Keratinocyte (primary cell): ENCODE results near the gene ANTXR2. TPM values are rescaled to one million over a fixed set of nuclear protein-coding genes. Genes with fewer than 3 reads are reported as not detected.

ENCODE experiments used
- DNase-seq: peaks from one replicate; pipeline ENCODE4 v3.0.0-alpha.2; 2011; ENCODE audit warnings: low read depth, missing footprints, low spot score
- FAIRE-seq: peaks from 2 replicates; lab custom pipeline; 2011; peaks lifted over from hg19 to GRCh38; lab: Jason Lieb, UNC
- H2AFZ ChIP-seq: 2 replicates; pipeline ENCODE4 v1.6.0; 2012; ENCODE audit warnings: low read length, control low read depth, inconsistent platforms; ENCODE audit not compliant: control insufficient read depth
- H3K27ac ChIP-seq: 2 replicates; pipeline ENCODE4 v1.5.1; 2011; ENCODE audit warnings: low read length; ENCODE audit not compliant: control insufficient read depth, insufficient read depth
- H3K27me3 ChIP-seq: 3 replicates; pipeline ENCODE4 v1.6.0; 2011; ENCODE audit warnings: low read length; ENCODE audit not compliant: control insufficient read depth, insufficient read depth; ENCODE audit errors: extremely low read depth
- H3K36me3 ChIP-seq, 2 experiments: 2 replicates in 1 of 2; 3 replicates in 1 of 2; pipeline ENCODE4 v1.5.1; 2011; ENCODE audit warnings: low read length in 2 of 2, mild to moderate bottlenecking in 1 of 2; ENCODE audit not compliant: control insufficient read depth in 2 of 2, insufficient read depth in 2 of 2; ENCODE audit errors: extremely low read depth in 1 of 2
- H3K4me1 ChIP-seq: 3 replicates; pipeline ENCODE4 v1.5.1; 2011; ENCODE audit warnings: low read length; ENCODE audit not compliant: control insufficient read depth, insufficient read depth; ENCODE audit errors: extremely low read depth
- H3K4me2 ChIP-seq: 3 replicates; pipeline ENCODE4 v1.6.0; 2011; ENCODE audit warnings: low read depth, low read length; ENCODE audit not compliant: control insufficient read depth, insufficient read depth; ENCODE audit errors: extremely low read depth
- H3K4me3 ChIP-seq, 3 experiments: fragments of 200-600 bp in 1 of 3; sonication (generic) in 1 of 3; 2 replicates in 2 of 3; 3 replicates in 1 of 3; pipeline ENCODE4 v1.5.1; 2011 to 2016; ENCODE audit warnings: low read length in 3 of 3, mild to moderate bottlenecking in 3 of 3, control low read depth in 2 of 3, inconsistent platforms in 1 of 3, low read depth in 1 of 3, mixed read lengths in 1 of 3, mixed run types in 1 of 3, moderate library complexity in 1 of 3; ENCODE audit not compliant: control insufficient read depth in 2 of 3, insufficient read depth in 2 of 3; ENCODE audit errors: extremely low read depth in 1 of 3
- H3K79me2 ChIP-seq: 2 replicates; pipeline ENCODE4 v1.6.0; 2012; ENCODE audit warnings: low read length; ENCODE audit not compliant: control insufficient read depth, insufficient read depth
- H3K9ac ChIP-seq: 3 replicates; pipeline ENCODE4 v1.6.0; 2011; ENCODE audit warnings: low read length; ENCODE audit not compliant: control insufficient read depth, insufficient read depth; ENCODE audit errors: extremely low read depth
- H3K9me1 ChIP-seq: 3 replicates; pipeline ENCODE4 v1.6.0; 2011; ENCODE audit warnings: low read length; ENCODE audit not compliant: control insufficient read depth, insufficient read depth; ENCODE audit errors: extremely low read depth
- H3K9me3 ChIP-seq: 2 replicates; pipeline ENCODE4 v1.5.1; 2012; ENCODE audit warnings: low read depth, low read length; ENCODE audit not compliant: control insufficient read depth
- H4K20me1 ChIP-seq: 3 replicates; pipeline ENCODE4 v1.6.0; 2011; ENCODE audit warnings: low read length; ENCODE audit not compliant: control insufficient read depth, insufficient read depth; ENCODE audit errors: extremely low read depth
- EZH2 ChIP-seq: IDR thresholded peaks from one replicate; pipeline ENCODE4 v1.6.1; 2012; ENCODE audit warnings: inconsistent platforms, mild to moderate bottlenecking, low read length, moderate library complexity
- dilution Hi-C: fragments of 300-500 bp; cut with MboI; formaldehyde crosslinking; loops from one replicate; pipeline ENCODE4 v1.7.0; 2020; ENCODE audit warnings: low sequenced_read_pairs; ENCODE audit not compliant: extremely low pct_ligation_motif_present
- polyA plus RNA-seq, 5 experiments: library from polyadenylated mRNA; depleted of rRNA in 3 of 5; stranded (reverse) in 3 of 5; stranded (forward) in 1 of 5; unstranded in 1 of 5; fragments of >200 nt; gene quantifications; 1 replicate in 1 of 5; 2 replicates in 3 of 5; 3 replicates in 1 of 5; pipeline versions ENCODE4 v1.2.1 to v1.2.3, GENCODE V29; 2011 to 2012; ENCODE audit warnings: missing spikeins in 2 of 5, low read depth in 1 of 5, low replicate concordance in 1 of 5
- TF ChIP-seq, protein P1 (sequence below), 3 experiments: IDR thresholded peaks in 1 of 3; conservative IDR thresholded peaks in 1 of 3; optimal IDR thresholded peaks in 1 of 3; 2 replicates in 2 of 3; 3 replicates in 1 of 3; pipeline versions ENCODE3 to v1.5.1; 2011; ENCODE audit warnings: low read length in 3 of 3, mild to moderate bottlenecking in 3 of 3, moderate library complexity in 2 of 3, control low read depth in 1 of 3, inconsistent platforms in 1 of 3; ENCODE audit not compliant: insufficient read depth in 2 of 3; ENCODE audit errors: extremely low read depth in 1 of 3

The ANTXR2 gene
- polyA plus RNA-seq, 1 donor (not counting 4 experiments of a cell fraction or from before 2014, with no cell fraction given) = 89.1 TPM

DNA sequence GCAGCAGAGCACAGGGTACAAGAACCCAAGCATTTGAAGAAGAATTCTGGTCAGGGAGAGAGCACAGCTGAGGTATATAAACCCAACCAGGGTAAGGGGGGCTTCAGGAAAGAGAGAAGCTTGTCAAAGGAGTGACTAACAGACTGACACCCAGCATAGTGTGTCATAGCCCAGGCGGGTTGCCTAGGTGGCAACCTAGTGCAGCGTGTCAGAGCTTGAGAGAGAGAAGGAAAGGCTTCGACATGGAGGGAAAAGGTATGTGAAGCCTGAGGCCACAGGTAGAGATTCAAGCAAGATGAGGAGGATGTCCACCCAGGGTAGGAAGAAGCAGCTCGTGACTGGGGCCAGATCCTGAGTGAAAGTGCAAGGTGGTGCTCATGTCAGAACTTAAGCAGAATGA lies 8.5 kb upstream of the ANTXR2 start:
- peak overlapping the region; percentile 85 for H2AFZ ChIP-seq
- H4K20me1 ChIP-seq = no peaks in the 10 kb centered on the region
- no peaks in the 10 kb centered on the region for H3K36me3 ChIP-seq
- peaks cover 43% of the 10 kb centered on the region for H3K4me1 ChIP-seq
- no peaks in the 10 kb centered on the region for H3K9me3 ChIP-seq
- dilution Hi-C loops = no loop called here
- H3K9ac ChIP-seq = no peak overlapping the region
- H3K4me3 ChIP-seq = no peak overlapping the region
- peak overlapping the region; percentile 48 for H3K4me2 ChIP-seq
- H3K27ac ChIP-seq = peak overlapping the region; percentile 32
- no peaks in the 10 kb centered on the region for H3K9me1 ChIP-seq
- H3K79me2 ChIP-seq = no peaks in the 10 kb centered on the region
- DNase-seq (no peak), FAIRE-seq (peak; percentile 99)
- TF ChIP-seq, protein P1, sequence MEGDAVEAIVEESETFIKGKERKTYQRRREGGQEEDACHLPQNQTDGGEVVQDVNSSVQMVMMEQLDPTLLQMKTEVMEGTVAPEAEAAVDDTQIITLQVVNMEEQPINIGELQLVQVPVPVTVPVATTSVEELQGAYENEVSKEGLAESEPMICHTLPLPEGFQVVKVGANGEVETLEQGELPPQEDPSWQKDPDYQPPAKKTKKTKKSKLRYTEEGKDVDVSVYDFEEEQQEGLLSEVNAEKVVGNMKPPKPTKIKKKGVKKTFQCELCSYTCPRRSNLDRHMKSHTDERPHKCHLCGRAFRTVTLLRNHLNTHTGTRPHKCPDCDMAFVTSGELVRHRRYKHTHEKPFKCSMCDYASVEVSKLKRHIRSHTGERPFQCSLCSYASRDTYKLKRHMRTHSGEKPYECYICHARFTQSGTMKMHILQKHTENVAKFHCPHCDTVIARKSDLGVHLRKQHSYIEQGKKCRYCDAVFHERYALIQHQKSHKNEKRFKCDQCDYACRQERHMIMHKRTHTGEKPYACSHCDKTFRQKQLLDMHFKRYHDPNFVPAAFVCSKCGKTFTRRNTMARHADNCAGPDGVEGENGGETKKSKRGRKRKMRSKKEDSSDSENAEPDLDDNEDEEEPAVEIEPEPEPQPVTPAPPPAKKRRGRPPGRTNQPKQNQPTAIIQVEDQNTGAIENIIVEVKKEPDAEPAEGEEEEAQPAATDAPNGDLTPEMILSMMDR (optimal IDR thresholded peaks at IDR 0.05 in 1 of 3, IDR thresholded peaks at IDR 0.05 in 1 of 3, conservative IDR thresholded peaks at IDR 0.05 in 1 of 3; ENCODE audit: extremely low read depth in 1 of 3, insufficient read depth in 2 of 3, low read length in 3 of 3) = peak in 1 of 3 experiments; percentile 68
- no peak for TF ChIP-seq EZH2
- no peaks in the 10 kb centered on the region for H3K27me3 ChIP-seq

DNA sequence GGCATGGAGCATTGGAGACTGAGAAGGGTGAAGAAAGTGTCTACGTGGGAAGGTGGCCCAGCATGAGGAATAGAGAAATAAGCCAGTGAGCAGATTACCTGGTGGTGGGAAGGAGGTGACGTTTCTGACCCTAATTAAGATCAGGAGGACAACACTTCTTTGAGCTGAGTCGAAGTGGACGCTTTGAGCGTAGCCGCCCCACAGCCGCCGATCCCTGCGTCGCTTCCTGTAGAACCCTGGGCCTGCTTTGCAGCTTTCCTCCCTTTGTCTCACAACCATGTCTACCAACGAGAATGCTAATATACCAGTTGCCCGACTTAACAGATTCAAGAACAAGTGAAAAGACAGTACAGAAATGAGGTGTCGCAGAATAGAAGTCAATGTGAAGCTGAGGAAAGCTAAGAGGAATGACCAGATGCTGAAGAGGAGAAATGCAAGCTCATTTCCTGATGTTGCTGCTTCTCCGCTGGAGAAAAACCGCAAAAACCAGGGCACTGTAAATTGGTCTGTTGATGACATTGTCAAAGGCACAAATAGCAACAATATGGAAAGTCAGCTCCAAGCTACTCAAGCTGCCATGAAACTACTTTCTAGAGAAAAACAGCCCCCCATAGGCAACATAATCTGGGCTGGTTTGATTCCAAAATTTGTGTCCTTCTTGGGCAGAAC lies 6.4 kb upstream of the ANTXR2 start:
- no peak overlapping the region for H3K9ac ChIP-seq
- H3K36me3 ChIP-seq = no peaks in the 10 kb centered on the region
- H3K4me1 ChIP-seq = peaks cover 50% of the 10 kb centered on the region
- DNase-seq = no peak
- no peaks in the 10 kb centered on the region for H3K27me3 ChIP-seq
- H2AFZ ChIP-seq = no peak overlapping the region
- FAIRE-seq = no peak
- H3K79me2 ChIP-seq = no peaks in the 10 kb centered on the region
- H3K4me3 ChIP-seq = no peak overlapping the region
- H4K20me1 ChIP-seq = no peaks in the 10 kb centered on the region
- no peaks in the 10 kb centered on the region for H3K9me3 ChIP-seq
- H3K27ac ChIP-seq = peak overlapping the region; percentile 82
- TF ChIP-seq, protein P1 (optimal IDR thresholded peaks at IDR 0.05 in 1 of 3, IDR thresholded peaks at IDR 0.05 in 1 of 3, conservative IDR thresholded peaks at IDR 0.05 in 1 of 3; ENCODE audit: extremely low read depth in 1 of 3, insufficient read depth in 2 of 3, low read length in 3 of 3) = no peak
- TF ChIP-seq EZH2 = no peak
- no peak overlapping the region for H3K4me2 ChIP-seq
- dilution Hi-C loops = no loop called here
- H3K9me1 ChIP-seq = no peaks in the 10 kb centered on the region
